NCI-H460 (cell line): ENCODE results near the gene MCF2L2. TPM values are rescaled to one million over a fixed set of nuclear protein-coding genes. Genes with fewer than 3 reads are reported as not detected.
"Not testable (repeated sequence)": the region's sequence is repeated elsewhere in the genome, so short reads cannot be mapped to it uniquely, and the experiment has no call there.

Source experiments
- DNase-seq: peaks from one replicate; pipeline ENCODE4 v3.0.0-alpha.2; 2016; ENCODE audit warnings: low read depth; ENCODE audit errors: extremely low read depth
- total RNA-seq: library from RNA; depleted of rRNA; stranded (reverse); fragments of >200 nt; shearing (Covaris generic); gene quantifications from 2 replicates; pipeline ENCODE4 v1.2.3, GENCODE V29; 2014

Gene MCF2L2
- total RNA-seq, 1 experiment from 2014 or later: 0.57 TPM

DNA sequence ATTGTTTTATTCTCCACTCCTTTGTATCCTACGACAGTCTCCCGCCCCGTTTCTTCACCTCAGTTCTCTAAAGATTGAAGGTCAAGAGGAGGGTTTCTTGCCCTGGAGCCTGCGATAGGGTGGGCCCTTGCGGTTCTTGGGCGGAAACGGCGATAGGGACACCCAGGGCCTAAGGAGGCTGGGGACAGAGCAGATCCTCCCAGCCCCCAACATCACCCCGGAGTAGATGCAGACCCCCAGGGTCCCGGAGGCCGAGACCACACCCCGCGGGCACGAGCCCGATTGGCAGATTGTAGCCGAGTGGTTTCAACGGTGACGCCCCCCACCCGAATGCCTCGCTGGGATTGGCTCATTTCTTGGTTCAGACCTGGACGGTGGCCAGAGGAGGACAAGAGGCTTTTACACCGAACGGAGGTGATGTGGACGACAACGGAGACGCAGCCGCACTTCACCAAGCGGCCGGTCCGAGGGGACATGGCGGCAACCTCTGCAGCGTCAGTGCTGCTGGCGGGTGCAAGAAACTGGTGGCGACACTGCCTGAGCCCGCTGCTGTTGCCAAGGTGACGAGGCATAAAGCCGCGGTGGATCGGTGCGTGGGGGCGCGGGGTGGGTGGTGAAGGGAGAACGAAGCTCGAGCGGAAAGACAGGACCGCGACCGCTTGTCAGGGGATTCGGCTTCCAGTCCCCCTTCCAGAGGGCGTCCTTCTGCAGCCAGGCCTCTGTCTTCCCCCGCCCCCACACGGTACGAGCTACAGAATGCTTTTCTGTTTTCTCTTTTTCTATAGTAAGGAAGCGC, 19.0 kb upstream of the MCF2L2 start:
- peak; percentile 81 for DNase-seq

DNA sequence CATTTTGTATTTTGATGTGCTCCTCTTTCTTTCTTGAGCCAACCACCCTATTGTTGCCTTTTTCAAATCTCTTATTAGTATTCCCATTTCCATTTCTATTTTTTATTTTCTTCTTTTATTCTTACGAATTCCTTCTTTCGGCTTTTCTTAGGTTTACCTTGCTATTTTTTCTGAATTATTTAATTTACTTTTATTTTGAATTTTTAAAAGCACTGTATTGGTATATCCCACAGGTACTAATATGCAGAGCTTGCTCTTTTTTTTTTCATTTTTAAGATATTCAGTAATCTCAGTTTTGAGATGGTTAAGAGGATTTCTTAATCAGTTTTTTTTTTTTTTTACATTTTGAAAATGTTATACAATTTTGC, 18.4 kb upstream of the MCF2L2 start:
- DNase-seq: no peak

DNA sequence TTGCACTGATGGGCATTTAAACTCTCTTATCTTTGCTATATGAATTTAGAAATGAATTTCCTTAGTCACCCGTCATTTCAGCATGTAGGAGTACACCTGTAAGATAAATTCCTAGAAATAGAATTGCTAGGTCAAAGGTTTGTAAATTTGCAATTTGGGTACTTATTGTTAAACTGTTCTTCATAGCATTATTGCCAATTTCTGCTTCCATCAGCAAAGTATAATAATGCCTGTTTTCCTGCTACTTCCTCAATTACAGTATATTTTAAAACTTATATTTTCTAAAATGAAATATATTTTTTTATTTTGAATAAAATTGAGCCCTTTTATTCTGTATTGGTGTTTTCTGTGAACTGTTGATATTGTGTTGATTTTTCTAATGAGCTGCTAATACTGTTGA, 16.3 kb upstream of the MCF2L2 start:
- no peak for DNase-seq

DNA sequence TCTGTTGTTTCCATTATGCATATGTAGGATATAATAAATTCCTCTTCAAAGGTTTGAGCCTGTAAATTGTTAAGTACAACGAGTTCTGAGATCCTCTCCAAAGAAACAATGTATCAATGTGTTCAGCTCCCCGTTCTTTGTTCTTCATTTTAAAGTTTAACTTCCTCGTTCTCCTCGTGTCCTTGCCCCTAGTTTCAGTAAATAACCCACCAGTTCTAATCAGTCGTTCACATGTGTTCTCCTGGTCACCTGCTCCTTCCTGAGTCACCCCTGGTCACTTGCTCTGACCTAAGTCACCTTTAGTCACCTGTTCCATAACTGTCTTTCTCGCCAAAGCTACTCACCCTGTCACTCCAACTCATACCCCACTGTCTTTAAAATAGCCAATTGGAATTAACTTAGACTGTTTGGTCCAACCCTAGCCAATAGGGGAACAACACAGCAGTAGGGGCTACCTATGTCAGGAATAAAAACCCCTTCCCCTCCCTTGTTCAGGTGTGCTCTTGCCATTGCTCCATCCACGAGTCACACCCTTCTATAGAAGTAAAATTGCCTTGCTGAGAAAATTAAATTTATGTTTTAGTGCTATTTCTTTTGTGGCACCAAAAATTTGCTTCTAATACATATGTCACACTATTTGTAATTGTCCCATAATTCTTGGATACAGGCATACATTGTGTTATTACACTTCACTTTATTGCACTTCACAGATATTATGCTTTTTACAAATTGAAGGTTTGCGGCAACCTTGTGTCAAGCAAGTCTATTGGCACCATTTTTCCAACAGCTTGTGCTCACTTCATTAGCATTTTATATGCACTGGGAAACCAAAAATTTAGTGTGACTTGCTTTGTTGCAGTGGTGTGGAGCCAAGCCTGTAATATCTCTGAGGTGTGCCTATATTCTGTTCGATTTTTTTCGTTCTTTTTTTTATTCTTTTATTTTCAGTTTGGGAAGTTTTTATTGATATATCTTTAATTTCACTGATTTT, 15.3 kb upstream of the MCF2L2 start:
- no peak for DNase-seq

DNA sequence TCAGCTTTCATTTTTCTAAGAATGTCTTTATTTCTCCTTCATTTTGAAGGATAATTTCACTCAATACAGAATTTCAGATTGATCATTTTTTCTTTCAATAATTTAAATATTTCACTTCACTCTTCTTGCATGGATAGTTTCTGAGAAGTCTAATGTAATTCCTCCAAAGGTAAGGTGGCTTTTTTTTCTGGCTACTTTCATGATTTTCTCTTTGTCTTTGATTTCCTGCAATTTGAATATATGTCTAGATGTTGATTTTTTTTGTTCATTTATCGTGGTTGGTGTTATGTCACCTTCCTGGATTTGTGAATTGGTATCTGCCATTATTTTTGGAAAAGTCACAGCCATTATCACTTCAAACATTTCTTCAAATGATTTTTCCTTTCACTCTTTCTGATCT, 14.6 kb upstream of the MCF2L2 start:
- DNase-seq: no peak

DNA sequence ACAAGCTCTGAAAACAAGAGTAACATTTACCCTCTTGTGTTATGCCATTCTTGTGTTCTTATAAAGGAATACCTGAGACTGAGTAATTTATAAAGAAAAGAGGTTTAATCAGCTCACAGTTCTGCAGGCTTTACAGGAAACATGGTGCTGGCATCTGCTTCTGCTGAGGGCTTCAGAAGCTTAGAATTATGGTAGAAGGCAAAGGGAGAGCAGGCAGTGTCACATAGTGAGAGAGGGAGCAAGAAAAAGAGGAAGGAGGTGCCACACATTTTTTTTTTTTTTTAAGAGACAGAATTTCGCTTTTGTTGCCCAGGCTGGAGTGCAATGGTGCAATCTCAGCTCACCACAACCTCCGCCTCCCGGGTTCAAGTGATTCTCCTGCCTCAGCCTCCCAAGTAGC, 12.1 kb upstream of the MCF2L2 start:
- DNase-seq: not testable (repeated sequence)

DNA sequence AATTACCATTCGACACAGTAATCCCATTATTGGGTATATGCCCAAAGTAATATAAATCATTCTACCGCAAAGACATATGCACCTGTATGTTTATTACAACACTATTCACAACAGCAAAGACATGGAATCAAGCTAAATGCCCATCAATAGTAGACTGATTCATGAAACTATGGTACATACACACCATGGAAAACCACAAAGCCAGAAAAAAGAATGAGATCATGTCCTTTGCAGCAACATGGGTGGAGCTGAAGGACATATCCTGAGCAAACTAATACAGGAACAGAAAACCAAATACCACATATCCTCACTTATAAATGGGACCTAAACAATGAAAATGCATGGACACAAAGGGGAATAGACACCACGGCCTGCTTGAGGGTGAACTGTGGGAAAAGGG, 11.1 kb upstream of the MCF2L2 start:
- no peak for DNase-seq

DNA sequence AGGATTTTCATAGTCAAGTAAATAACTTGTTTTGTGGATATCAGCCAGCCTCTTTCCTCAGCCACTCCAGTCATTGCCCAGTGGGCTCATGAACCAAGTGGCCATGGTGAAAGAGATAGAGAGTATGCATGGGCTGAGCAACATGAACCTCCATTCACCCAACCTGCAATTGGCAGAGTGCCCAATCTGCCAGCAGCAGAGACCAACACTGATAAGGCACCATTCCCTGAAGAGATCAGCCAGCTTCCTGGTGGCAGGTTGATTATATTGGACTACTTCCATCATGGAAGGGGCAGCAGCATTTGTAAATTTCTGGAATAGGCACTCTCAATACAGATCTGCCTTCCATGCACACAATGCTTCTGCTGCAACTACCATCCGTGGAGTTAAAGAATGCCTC, 10.3 kb upstream of the MCF2L2 start:
- no peak for DNase-seq

DNA sequence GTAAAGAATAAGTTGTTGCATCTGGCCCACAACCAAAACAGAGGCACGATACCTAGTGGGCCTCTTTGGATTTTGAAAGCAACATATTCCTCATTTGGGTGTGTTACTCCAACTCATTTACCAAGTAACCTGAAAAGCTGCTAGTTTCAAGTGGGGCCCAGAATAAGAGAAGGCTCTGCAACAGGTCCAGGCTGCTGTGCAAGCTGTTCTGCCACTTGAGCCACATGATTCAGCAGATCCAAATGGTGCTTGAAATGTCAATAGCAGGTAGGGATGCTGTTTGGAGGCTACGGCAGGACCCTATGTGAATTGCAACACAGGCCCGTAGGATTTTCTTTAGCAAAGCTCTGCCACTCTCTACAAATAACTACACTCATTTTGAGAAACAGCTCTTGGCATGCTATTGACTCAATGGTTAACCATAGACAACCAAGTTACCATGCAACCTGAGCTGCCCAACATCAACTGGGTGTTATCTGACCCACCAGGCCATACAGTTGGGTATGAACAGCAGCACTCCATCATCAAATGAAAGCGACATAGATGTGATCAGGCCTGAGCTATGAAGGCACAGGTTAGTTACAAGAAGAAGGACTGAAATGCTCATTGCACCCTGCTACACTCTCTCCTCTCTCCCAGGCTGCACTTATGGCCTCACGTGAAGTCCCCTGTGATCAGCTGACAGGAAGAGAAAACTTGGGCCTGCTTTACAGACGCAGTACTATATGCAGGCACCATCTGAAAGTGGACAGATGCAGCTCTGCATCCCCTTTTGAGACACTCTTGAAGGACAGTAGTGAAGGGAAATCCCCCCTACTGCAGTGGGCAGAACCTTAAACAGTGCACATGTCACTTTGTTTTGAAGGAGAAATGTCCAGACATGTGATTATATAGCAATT, 9.5 kb upstream of the MCF2L2 start:
- DNase-seq: no peak

DNA sequence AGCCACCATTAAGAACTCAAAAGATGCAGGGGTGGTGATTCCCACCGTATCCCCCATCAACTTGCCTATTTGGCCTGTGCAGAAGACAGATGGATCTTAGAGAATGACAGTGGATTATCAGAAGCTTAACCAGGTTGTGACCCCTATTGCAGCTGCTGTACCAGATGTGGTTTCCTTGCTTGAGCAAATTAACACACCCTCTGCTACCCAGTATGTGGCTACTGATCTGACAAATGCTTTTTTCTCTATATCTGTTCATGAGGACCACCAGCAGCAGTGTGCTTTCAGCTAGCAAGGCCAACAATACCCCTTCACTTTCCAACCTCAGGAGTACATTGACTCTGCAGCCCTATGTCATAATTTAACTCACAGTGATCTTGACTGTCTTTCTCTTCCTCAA, 8.6 kb upstream of the MCF2L2 start:
- no peak for DNase-seq

DNA sequence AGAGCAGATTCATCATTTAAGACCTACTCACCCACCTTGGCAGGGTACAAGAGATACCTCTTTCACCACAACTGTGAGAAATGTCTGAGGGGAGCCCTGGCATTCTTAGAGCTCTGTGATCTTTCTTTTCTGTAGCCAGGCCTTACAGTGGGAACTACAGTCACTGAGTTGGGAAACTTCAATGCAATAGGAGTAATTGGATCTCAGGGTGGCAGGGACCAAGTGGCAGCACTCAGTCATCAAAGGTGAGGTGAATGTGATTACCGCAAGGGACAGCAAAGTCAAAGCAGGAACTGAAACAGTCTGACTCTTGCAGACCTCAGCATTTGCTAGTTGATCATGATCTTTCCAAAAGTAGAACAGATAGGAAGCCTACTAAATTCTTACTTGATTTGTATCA, 7.2 kb upstream of the MCF2L2 start:
- DNase-seq: no peak

DNA sequence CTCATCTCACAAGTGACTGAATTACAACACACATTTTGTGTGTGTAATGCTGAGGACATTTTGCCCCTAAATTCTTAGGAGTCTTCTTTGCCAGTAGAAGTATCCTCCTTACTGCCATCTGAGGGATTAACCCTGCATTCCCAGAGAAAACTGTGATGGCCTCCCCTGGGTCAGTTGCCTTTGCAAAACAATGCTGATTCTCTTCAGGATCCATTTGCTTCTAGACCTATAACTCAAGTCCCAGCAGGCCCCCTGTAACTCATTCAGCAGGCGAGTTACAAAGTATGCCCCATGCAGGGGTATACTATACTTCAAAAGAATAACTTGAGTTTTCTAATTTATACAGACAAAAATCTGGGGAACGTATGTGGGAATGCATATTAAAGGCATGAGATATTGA, 6.6 kb upstream of the MCF2L2 start:
- DNase-seq: no peak

DNA sequence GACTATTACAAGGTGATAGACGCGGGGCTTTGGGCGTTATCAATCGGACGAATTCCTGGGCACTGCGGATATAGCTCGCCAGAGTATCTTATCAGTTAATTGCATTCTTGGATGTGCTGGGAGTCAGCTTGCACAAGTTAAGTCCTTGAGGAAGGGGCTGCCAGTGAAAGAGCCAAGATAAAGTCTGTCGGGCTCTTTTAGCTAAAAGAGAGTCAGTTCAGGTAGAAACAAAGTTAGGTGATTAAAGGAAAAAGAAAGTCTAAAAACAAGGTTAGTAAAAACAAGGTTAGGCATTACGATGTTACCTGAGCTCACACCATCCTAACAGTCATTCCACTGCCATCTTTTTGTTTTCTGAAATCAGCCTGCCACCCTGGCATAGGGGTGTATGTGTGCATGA, 6.1 kb upstream of the MCF2L2 start:
- no peak for DNase-seq

DNA sequence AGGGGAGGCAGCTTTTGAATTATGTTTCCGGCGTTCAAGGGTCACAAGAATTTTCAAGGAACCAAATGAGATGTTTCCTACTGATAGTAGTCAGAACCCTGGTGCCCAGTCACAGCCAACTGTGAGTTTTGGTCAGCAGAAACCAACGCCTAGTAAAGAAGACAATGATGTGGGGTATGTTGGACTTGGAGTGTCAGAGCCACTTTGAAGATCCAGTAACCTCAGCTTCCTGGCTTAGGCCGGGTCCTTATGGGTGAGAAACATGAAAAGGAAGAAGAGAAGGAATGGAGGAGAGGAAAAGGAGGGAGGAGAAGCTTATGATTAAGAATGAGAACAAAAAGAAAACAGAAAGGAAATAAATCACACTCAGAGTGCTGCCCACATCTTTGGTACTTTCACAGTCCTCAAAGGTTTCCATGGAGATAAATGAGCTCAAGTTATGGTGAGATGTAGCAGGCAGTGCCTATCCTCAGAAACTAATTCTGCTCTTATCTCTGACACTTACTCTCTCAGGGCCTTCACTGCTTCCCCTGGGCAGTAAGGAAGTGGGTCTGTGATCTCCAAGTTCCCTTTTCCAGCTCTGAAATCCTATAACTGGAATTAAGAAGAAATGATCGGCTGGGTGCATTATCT, 2.0 kb upstream of the MCF2L2 start:
- no peak for DNase-seq

DNA sequence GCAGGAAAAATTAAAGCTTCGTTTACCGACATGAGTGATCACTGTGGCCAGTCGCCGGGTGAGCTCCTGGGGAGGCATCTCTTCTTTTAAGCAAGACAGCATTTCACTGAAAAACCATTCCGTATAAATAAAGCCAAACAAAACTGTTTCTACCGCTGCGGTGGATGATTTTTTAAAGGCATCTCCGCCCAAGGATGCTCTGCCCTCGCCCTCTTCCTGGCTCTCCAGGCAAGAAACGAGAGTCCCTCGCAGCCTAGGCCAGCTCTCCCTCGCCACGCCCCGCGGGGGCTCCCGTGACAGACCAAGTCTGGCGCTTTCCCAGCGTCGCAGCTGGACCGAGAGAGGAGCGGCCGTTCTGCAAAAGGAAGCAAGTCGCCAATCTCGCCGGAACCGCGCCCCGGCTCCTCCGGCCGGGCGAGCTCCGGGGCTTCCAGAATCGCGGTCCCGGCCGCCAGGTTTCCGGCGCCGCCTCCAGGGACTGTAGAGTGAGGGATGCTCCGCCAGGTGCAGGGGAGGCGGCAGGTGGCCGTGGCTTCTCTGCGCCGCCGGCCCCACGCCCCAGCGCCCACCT, 458 bp downstream of the MCF2L2 start:
- no peak for DNase-seq

DNA sequence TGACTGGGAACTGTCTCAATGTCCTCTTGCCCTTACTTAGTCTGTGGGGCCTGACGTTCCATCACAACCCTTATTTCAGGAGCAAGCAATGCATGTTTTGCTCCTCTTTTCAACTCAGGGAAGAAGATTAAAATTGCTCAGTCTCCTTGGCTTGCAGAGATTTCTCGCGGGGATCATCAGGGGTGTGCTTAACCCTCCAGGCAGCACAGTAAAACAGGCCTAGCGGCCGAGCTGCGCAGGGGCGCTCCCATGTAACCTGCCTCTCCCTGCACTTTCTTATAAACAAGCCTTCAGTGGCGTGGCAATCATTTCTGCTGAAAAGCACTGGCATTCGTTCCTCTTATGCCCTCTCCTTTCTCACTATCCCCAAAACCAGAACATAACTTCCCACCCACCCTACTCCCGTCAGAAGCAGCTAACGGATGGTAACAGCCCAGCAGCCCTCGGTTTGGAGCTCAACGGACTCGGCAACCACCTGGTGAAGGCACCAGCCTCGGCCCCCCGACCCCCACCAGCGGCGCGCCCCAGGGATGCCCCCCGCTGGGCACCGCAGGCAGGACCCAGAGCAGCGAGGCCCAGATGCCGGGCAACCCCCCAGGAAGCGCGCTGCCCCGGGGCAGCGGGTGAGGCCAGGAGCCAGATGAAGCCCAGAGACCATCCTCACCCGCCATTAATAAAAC, 1.1 kb downstream of the MCF2L2 start:
- no peak for DNase-seq

DNA sequence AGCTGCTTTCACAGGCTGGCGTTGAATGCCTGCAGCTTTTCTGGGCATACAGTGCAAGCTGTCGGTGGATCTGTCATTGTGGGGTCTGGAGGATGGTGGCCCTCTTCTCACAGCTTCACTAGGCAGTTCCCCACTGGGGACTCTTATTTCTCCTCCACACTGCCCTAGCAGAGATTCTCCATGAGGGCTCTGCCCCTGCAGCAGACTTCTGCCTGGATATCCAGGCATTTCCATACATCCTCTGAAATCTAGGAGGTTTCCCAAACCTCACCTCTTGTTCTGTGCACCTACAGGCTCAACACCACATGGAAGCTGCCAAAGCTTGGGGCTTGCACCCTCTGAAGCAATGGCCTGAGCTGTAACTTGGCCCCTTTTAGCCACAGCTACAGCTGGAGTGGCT, 9.6 kb downstream of the MCF2L2 start:
- not testable (repeated sequence) for DNase-seq

DNA sequence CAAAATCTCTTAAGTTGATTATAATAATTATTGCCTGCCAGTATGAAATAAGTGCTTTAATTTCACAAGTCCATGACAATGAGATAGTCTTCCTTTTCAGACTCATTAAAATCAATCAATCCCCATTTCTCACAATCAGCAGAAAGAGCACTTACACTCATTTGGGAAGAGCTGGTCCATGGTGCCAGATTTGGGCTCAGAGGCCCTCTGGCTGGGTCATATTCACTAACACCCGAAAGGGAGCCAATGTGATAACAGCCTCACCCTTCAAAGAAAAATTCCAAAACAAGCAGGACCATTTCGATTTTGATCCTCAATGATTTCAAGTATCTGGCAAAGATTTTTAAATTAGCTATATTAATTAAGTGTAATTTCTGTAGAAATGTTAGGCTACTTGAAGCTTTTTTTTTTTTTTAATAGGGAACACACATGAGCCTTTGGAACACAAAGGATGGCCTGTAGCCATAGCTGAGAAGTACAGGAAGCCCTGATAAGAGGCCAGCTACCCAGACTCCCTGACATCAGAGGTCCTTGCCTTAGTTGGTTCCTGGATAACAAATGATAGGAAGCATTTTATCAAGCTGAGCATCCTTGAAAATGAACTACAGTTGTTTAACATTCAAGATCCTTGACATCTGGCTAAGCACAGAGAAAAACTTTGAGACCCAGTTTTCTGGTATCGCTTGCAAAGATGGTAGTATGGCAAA, 17.1 kb downstream of the MCF2L2 start:
- no peak for DNase-seq

DNA sequence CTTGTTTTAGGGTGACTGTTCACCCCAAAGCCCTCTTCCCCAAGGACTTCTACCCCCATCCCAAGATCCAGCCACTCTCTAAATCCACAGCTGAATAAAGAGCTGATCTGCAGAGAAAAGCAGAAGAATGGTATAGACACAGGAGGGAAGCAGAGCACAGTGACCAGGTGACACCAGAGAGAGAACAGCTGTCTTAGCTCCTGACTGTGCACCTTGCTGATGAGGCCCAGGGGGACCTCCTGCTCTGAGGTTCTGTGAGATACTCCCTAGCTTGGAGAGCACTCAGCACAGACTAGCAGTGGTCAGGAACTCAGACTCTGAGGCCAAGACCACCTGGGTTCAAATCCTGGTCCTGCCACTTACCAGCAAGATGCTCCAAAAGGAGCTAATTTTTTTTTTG, 17.7 kb downstream of the MCF2L2 start:
- DNase-seq: no peak
